NT2/D1 (cell line): Measurements from ENCODE around the gene INPP4A.

Experiments
- DNase-seq: peaks from one replicate; pipeline ENCODE4 v3.0.0-alpha.2; 2011; ENCODE audit warnings: low read depth, low spot score
- H3K27me3 ChIP-seq: 2 replicates; pipeline ENCODE4 v1.6.0; 2011; ENCODE audit warnings: mild to moderate bottlenecking; ENCODE audit not compliant: insufficient read length, insufficient read depth
- H3K36me3 ChIP-seq: 2 replicates; pipeline ENCODE4 v1.6.1; 2011; ENCODE audit warnings: mild to moderate bottlenecking, low read length, mixed read lengths; ENCODE audit not compliant: insufficient read depth, insufficient read length
- H3K4me1 ChIP-seq: 2 replicates; pipeline ENCODE4 v1.5.1; 2011; ENCODE audit not compliant: insufficient read depth, insufficient read length
- H3K4me3 ChIP-seq: 2 replicates; pipeline ENCODE4 v1.5.1; 2011; ENCODE audit warnings: low read depth; ENCODE audit not compliant: insufficient read length
- H3K9ac ChIP-seq: 2 replicates; pipeline ENCODE4 v1.6.0; 2011; ENCODE audit warnings: low read depth; ENCODE audit not compliant: insufficient read length
- H3K9me3 ChIP-seq: 2 replicates; pipeline ENCODE4 v1.5.1; 2011; ENCODE audit warnings: mild to moderate bottlenecking, low read length; ENCODE audit not compliant: insufficient read depth
- SUZ12 ChIP-seq: IDR thresholded peaks from 2 replicates; pipeline ENCODE4 v1.6.1; 2011; ENCODE audit not compliant: insufficient read length, insufficient read depth; ENCODE audit errors: extremely low read depth
- YY1 ChIP-seq: IDR thresholded peaks from 2 replicates; pipeline ENCODE4 v1.6.1; 2011; ENCODE audit not compliant: insufficient read length, insufficient read depth
- ZNF274 ChIP-seq: IDR thresholded peaks from 2 replicates; pipeline ENCODE4 v1.6.1; 2011; ENCODE audit warnings: mild to moderate bottlenecking, low read depth, low read length

INPP4A gene

GRCh38 chr2:98479371-98479770 is 34.7 kb downstream of the INPP4A start:
- DNase-seq = no peak
- no peak overlapping the region for H3K4me3 ChIP-seq
- peaks cover 3% of the 10 kb centered on the region for H3K36me3 ChIP-seq
- TF ChIP-seq SUZ12 = no peak
- TF ChIP-seq ZNF274 = no peak
- no peak for TF ChIP-seq YY1
- H3K9me3 ChIP-seq = no peaks in the 10 kb centered on the region
- peaks cover 33% of the 10 kb centered on the region for H3K4me1 ChIP-seq
- no peaks in the 10 kb centered on the region for H3K27me3 ChIP-seq
- H3K9ac ChIP-seq = no peak overlapping the region

- no peak for DNase-seq
These were observed 35.4 kb downstream of the INPP4A start for GRCh38 chr2:98479959-98480524.

GRCh38 chr2:98480598-98480997 is 35.9 kb downstream of the INPP4A start:
- DNase-seq = no peak
- Histone ChIP-seq H3K27me3 (no peaks in the 10 kb centered on the region), H3K4me1 (peaks cover 35% of the 10 kb centered on the region), H3K4me3 (no peak overlapping the region), H3K9me3 (no peaks in the 10 kb centered on the region), H3K36me3 (peaks cover 3% of the 10 kb centered on the region), H3K9ac (no peak overlapping the region)
- TF ChIP-seq ZNF274 (no peak), SUZ12 (no peak), YY1 (no peak)

More at GRCh38 chr2:98479959-98480524, 35.4 kb downstream of the INPP4A start:
- Histone ChIP-seq H3K9ac (no peak overlapping the region), H3K9me3 (no peaks in the 10 kb centered on the region), H3K27me3 (no peaks in the 10 kb centered on the region), H3K36me3 (peaks cover 3% of the 10 kb centered on the region), H3K4me1 (peaks cover 33% of the 10 kb centered on the region), H3K4me3 (no peak overlapping the region)
- TF ChIP-seq YY1 (no peak), SUZ12 (no peak), ZNF274 (no peak)

- H3K27me3 ChIP-seq = no peaks in the 10 kb centered on the region
- H3K9ac ChIP-seq = no peak overlapping the region
- H3K4me1 ChIP-seq = peaks cover 35% of the 10 kb centered on the region
- H3K9me3 ChIP-seq = no peaks in the 10 kb centered on the region
- H3K4me3 ChIP-seq = no peak overlapping the region
- DNase-seq = no peak
- TF ChIP-seq SUZ12 = no peak
- no peak for TF ChIP-seq YY1
- TF ChIP-seq ZNF274 = no peak
- peaks cover 3% of the 10 kb centered on the region for H3K36me3 ChIP-seq
These were observed 37.7 kb downstream of the INPP4A start for GRCh38 chr2:98482362-98482761.

GRCh38 chr2:98483257-98483861 is 38.7 kb downstream of the INPP4A start:
- H3K9ac ChIP-seq = no peak overlapping the region
- H3K27me3 ChIP-seq = no peaks in the 10 kb centered on the region
- no peak overlapping the region for H3K4me3 ChIP-seq
- H3K9me3 ChIP-seq = no peaks in the 10 kb centered on the region
- no peak for TF ChIP-seq SUZ12
- no peak for TF ChIP-seq YY1
- TF ChIP-seq ZNF274 = no peak
- no peak for DNase-seq
- no peaks in the 10 kb centered on the region for H3K36me3 ChIP-seq
- peaks cover 31% of the 10 kb centered on the region for H3K4me1 ChIP-seq

GRCh38 chr2:98484121-98484557 is 39.5 kb downstream of the INPP4A start:
- no peak for DNase-seq
- H3K9ac ChIP-seq = no peak overlapping the region
- no peaks in the 10 kb centered on the region for H3K36me3 ChIP-seq
- TF ChIP-seq ZNF274 = no peak
- TF ChIP-seq SUZ12 = no peak
- no peak for TF ChIP-seq YY1
- H3K9me3 ChIP-seq = no peaks in the 10 kb centered on the region
- H3K27me3 ChIP-seq = no peaks in the 10 kb centered on the region
- peaks cover 24% of the 10 kb centered on the region for H3K4me1 ChIP-seq
- no peak overlapping the region for H3K4me3 ChIP-seq

- DNase-seq = no peak
- Histone ChIP-seq H3K4me3 (no peak overlapping the region), H3K27me3 (no peaks in the 10 kb centered on the region), H3K4me1 (peaks cover 18% of the 10 kb centered on the region), H3K36me3 (no peaks in the 10 kb centered on the region), H3K9me3 (no peaks in the 10 kb centered on the region), H3K9ac (no peak overlapping the region)
- TF ChIP-seq YY1 (no peak), ZNF274 (no peak), SUZ12 (no peak)
These were observed 40.2 kb downstream of the INPP4A start for GRCh38 chr2:98484652-98485452.
